Peyer's patch (tissue), 4 donors: ENCODE results near the gene CRACR2A.

Experiments used
- POLR2A ChIP-seq, 2 donors: fragments of 450-650 bp; IDR thresholded peaks; one replicate each; pipeline ENCODE4 v1.5.1; 2017; ENCODE audit warnings: antibody characterized with exemption in 2 of 2, mild to moderate bottlenecking in 2 of 2, moderate library complexity in 2 of 2
- TF ChIP-seq, protein P1 (sequence below), 6 experiments: fragments of 450-650 bp in 4 of 6; fragments of 200-600 bp in 2 of 6; sonication (generic) in 1 of 6; IDR thresholded peaks; one replicate each; pipeline ENCODE4 v1.5.1; 2017 to 2019; ENCODE audit warnings: antibody characterized with exemption in 6 of 6, mild to moderate bottlenecking in 3 of 6, moderate library complexity in 1 of 6

GRCh38 chr12:3698218-3698974 is 54.5 kb downstream of the CRACR2A start:
- no peak for TF ChIP-seq POLR2A (IDR thresholded peaks at IDR 0.05)
- TF ChIP-seq, protein P1, sequence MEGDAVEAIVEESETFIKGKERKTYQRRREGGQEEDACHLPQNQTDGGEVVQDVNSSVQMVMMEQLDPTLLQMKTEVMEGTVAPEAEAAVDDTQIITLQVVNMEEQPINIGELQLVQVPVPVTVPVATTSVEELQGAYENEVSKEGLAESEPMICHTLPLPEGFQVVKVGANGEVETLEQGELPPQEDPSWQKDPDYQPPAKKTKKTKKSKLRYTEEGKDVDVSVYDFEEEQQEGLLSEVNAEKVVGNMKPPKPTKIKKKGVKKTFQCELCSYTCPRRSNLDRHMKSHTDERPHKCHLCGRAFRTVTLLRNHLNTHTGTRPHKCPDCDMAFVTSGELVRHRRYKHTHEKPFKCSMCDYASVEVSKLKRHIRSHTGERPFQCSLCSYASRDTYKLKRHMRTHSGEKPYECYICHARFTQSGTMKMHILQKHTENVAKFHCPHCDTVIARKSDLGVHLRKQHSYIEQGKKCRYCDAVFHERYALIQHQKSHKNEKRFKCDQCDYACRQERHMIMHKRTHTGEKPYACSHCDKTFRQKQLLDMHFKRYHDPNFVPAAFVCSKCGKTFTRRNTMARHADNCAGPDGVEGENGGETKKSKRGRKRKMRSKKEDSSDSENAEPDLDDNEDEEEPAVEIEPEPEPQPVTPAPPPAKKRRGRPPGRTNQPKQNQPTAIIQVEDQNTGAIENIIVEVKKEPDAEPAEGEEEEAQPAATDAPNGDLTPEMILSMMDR (IDR thresholded peaks at IDR 0.05) = no peak
